Measurements from ENCODE around the gene RUNDC3A.

DNA sequence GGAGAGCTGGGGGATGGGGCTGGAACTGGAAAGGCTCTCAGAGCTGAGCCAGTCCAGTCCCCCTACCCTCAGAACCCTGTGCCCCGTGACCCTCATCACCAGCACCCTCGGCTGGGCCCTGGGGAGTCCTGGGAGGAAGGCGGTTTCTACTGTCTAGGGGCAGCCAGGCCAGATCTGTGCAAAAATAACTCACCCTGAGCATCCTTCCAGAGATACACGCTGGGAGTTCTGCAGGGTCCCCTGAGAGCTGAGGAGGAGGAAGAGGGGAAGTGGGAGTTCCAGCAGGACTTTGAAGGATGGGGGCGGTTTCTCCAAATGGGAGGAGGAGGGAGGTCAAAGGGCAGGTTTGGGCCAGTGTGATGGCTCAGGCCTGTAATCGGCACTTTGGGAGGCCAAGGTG is 35.4 kb upstream of the RUNDC3A start:
- TF ChIP-seq, protein P1, sequence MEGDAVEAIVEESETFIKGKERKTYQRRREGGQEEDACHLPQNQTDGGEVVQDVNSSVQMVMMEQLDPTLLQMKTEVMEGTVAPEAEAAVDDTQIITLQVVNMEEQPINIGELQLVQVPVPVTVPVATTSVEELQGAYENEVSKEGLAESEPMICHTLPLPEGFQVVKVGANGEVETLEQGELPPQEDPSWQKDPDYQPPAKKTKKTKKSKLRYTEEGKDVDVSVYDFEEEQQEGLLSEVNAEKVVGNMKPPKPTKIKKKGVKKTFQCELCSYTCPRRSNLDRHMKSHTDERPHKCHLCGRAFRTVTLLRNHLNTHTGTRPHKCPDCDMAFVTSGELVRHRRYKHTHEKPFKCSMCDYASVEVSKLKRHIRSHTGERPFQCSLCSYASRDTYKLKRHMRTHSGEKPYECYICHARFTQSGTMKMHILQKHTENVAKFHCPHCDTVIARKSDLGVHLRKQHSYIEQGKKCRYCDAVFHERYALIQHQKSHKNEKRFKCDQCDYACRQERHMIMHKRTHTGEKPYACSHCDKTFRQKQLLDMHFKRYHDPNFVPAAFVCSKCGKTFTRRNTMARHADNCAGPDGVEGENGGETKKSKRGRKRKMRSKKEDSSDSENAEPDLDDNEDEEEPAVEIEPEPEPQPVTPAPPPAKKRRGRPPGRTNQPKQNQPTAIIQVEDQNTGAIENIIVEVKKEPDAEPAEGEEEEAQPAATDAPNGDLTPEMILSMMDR (IDR thresholded peaks at IDR 0.05; ENCODE audit: low read length): no peak
- no peak for TF ChIP-seq EZH2 (IDR thresholded peaks at IDR 0.05; ENCODE audit: borderline replicate concordance, low read length)

All from OCI-LY1 (cell line).